Neural progenitor cell (in vitro differentiated cells): ENCODE results near the gene ZC3H8. TPM values are rescaled to one million over a fixed set of nuclear protein-coding genes. Genes with fewer than 3 reads are reported as not detected.

ENCODE experiments used
- DNase-seq: peaks from one replicate; pipeline ENCODE4 v3.0.0-alpha.2; 2016; ENCODE audit warnings: low spot score
- H2AFZ ChIP-seq: fragments of 200-600 bp; sonication (generic); replicated peaks from 2 replicates; pipeline ENCODE4 v1.6.1; 2016; ENCODE audit warnings: antibody characterized with exemption
- H3F3A ChIP-seq: fragments of 200-600 bp; sonication (generic); 2 replicates; pipeline ENCODE4 v1.6.1; 2016; ENCODE audit warnings: antibody characterized with exemption, low read depth
- H3K27ac ChIP-seq: fragments of 200-600 bp; sonication (generic); 2 replicates; pipeline ENCODE4 v1.5.1; 2016; ENCODE audit warnings: mild to moderate bottlenecking
- H3K27me3 ChIP-seq: fragments of 200-600 bp; sonication (generic); 2 replicates; pipeline ENCODE4 v1.6.1; 2016; ENCODE audit warnings: mild to moderate bottlenecking, moderate library complexity
- H3K36me3 ChIP-seq: fragments of 200-600 bp; sonication (generic); 2 replicates; pipeline ENCODE4 v1.5.1; 2016
- H3K4me1 ChIP-seq: fragments of 200-600 bp; sonication (generic); 2 replicates; pipeline ENCODE4 v1.6.1; 2016; ENCODE audit warnings: mixed run types
- H3K4me2 ChIP-seq: fragments of 200-600 bp; sonication (generic); 2 replicates; pipeline ENCODE4 v1.6.1; 2016
- H3K4me3 ChIP-seq: fragments of 200-600 bp; sonication (generic); 2 replicates; pipeline ENCODE4 v1.5.1; 2016
- H3K79me2 ChIP-seq: fragments of 200-600 bp; sonication (generic); 2 replicates; pipeline ENCODE4 v1.6.1; 2016; ENCODE audit warnings: low read depth
- H3K9ac ChIP-seq: fragments of 200-600 bp; sonication (generic); 2 replicates; pipeline ENCODE4 v1.6.1; 2016
- H3K9me3 ChIP-seq: fragments of 200-600 bp; sonication (generic); 2 replicates; pipeline ENCODE4 v1.5.1; 2016; ENCODE audit warnings: low read depth
- H4K20me1 ChIP-seq: fragments of 200-600 bp; sonication (generic); 2 replicates; pipeline ENCODE4 v1.6.1; 2016; ENCODE audit warnings: low read depth
- H3K27ac Mint-ChIP-seq: 3 replicates; pipeline ENCODE4 v1.8.0; 2021; ENCODE audit warnings: mixed read lengths
- H3K27me3 Mint-ChIP-seq: 2 replicates; pipeline ENCODE4 v1.8.0; 2022; ENCODE audit warnings: low read depth, mild to moderate bottlenecking, inconsistent platforms, moderate library complexity, mixed read lengths; ENCODE audit not compliant: insufficient read depth
- H3K36me3 Mint-ChIP-seq: 3 replicates; pipeline ENCODE4 v1.8.0; 2021; ENCODE audit warnings: mixed read lengths
- H3K4me1 Mint-ChIP-seq: 3 replicates; pipeline ENCODE4 v1.8.0; 2021; ENCODE audit warnings: mixed read lengths
- H3K4me3 Mint-ChIP-seq: 3 replicates; pipeline ENCODE4 v1.8.0; 2021; ENCODE audit warnings: mild to moderate bottlenecking, moderate library complexity, mixed read lengths
- H3K9me3 Mint-ChIP-seq: 3 replicates; pipeline ENCODE4 v1.8.0; 2020; ENCODE audit warnings: mixed read lengths
- CTCF ChIP-seq: fragments of 200-600 bp; sonication (generic); IDR thresholded peaks from 2 replicates; pipeline ENCODE4 v1.5.1; 2017; ENCODE audit warnings: antibody characterized with exemption, mild to moderate bottlenecking
- EZH2 ChIP-seq: fragments of 200-600 bp; sonication (generic); IDR thresholded peaks from 2 replicates; pipeline ENCODE4 v1.6.1; 2017; ENCODE audit warnings: antibody characterized with exemption, mild to moderate bottlenecking, moderate library complexity
- EZH2phosphoT487 ChIP-seq: fragments of 200-600 bp; sonication (generic); IDR thresholded peaks from 2 replicates; pipeline ENCODE4 v1.6.1; 2017; ENCODE audit warnings: antibody characterized with exemption
- total RNA-seq: library from RNA; depleted of rRNA; stranded (reverse); fragments of >200 nt; gene quantifications from 2 replicates; pipeline ENCODE4 v1.2.3, GENCODE V29; 2015; ENCODE audit warnings: low replicate concordance

Gene ZC3H8
- total RNA-seq, 1 donor from 2014 or later = 14.2 TPM

GRCh38 chr2:112243233-112243632, 11.6 kb downstream of the ZC3H8 start:
- Mint-ChIP-seq H3K4me3 (no peak overlapping the region), H3K27me3 (no peaks in the 10 kb centered on the region), H3K4me1 (no peaks in the 10 kb centered on the region), H3K36me3 (peaks cover 31% of the 10 kb centered on the region), H3K27ac (no peak overlapping the region), H3K9me3 (peaks cover 2% of the 10 kb centered on the region)
- DNase-seq = no peak
- H2AFZ ChIP-seq = no peak overlapping the region
- no peak overlapping the region for H3K4me2 ChIP-seq
- no peaks in the 10 kb centered on the region for H3K27me3 ChIP-seq
- H3F3A ChIP-seq = no peaks in the 10 kb centered on the region
- no peak for TF ChIP-seq CTCF
- H3K79me2 ChIP-seq = no peaks in the 10 kb centered on the region
- no peaks in the 10 kb centered on the region for H3K4me1 ChIP-seq
- no peak overlapping the region for H3K27ac ChIP-seq
- H3K9ac ChIP-seq = no peak overlapping the region
- H3K9me3 ChIP-seq = no peaks in the 10 kb centered on the region
- H3K36me3 ChIP-seq = no peaks in the 10 kb centered on the region
- no peak overlapping the region for H3K4me3 ChIP-seq
- H4K20me1 ChIP-seq = peaks cover 6% of the 10 kb centered on the region

GRCh38 chr2:112242384-112242783, 12.5 kb downstream of the ZC3H8 start:
- Histone ChIP-seq H2AFZ (no peak overlapping the region), H3F3A (no peaks in the 10 kb centered on the region), H3K9me3 (no peaks in the 10 kb centered on the region), H3K4me2 (no peak overlapping the region), H3K4me1 (no peaks in the 10 kb centered on the region), H3K27ac (no peak overlapping the region), H3K79me2 (no peaks in the 10 kb centered on the region), H4K20me1 (peaks cover 6% of the 10 kb centered on the region), H3K36me3 (no peaks in the 10 kb centered on the region), H3K9ac (no peak overlapping the region), H3K27me3 (no peaks in the 10 kb centered on the region), H3K4me3 (no peak overlapping the region)
- H3K9me3 Mint-ChIP-seq = peaks cover 2% of the 10 kb centered on the region
- DNase-seq = no peak
- no peak overlapping the region for H3K27ac Mint-ChIP-seq
- H3K4me1 Mint-ChIP-seq = no peaks in the 10 kb centered on the region
- TF ChIP-seq EZH2 (no peak), CTCF (no peak), EZH2phosphoT487 (no peak)
- no peaks in the 10 kb centered on the region for H3K27me3 Mint-ChIP-seq
- H3K4me3 Mint-ChIP-seq = no peak overlapping the region
- peaks cover 28% of the 10 kb centered on the region for H3K36me3 Mint-ChIP-seq

- H3K27me3 ChIP-seq = no peaks in the 10 kb centered on the region
- H3K27ac Mint-ChIP-seq = no peak overlapping the region
- H2AFZ ChIP-seq = no peak overlapping the region
- no peaks in the 10 kb centered on the region for H3K36me3 ChIP-seq
- TF ChIP-seq CTCF = no peak
- TF ChIP-seq EZH2phosphoT487 = no peak
- no peak for TF ChIP-seq EZH2
- no peaks in the 10 kb centered on the region for H3K4me1 Mint-ChIP-seq
- H3K27me3 Mint-ChIP-seq = no peaks in the 10 kb centered on the region
- peaks cover 10% of the 10 kb centered on the region for H3K36me3 Mint-ChIP-seq
- H3K9ac ChIP-seq = no peak overlapping the region
- no peaks in the 10 kb centered on the region for H3K4me1 ChIP-seq
- H4K20me1 ChIP-seq = peaks cover 6% of the 10 kb centered on the region
- no peak overlapping the region for H3K4me3 ChIP-seq
- H3K4me3 Mint-ChIP-seq = no peak overlapping the region
- no peak for DNase-seq
- no peak overlapping the region for H3K27ac ChIP-seq
- H3F3A ChIP-seq = no peaks in the 10 kb centered on the region
- H3K9me3 Mint-ChIP-seq = no peaks in the 10 kb centered on the region
- no peaks in the 10 kb centered on the region for H3K79me2 ChIP-seq
- no peak overlapping the region for H3K4me2 ChIP-seq
- no peaks in the 10 kb centered on the region for H3K9me3 ChIP-seq
Observed at GRCh38 chr2:112239862-112240261, 15.0 kb downstream of the ZC3H8 start.

GRCh38 chr2:112230371-112230770, 24.5 kb downstream of the ZC3H8 start:
- H3K27ac ChIP-seq = no peak overlapping the region
- Mint-ChIP-seq H3K27me3 (no peaks in the 10 kb centered on the region), H3K36me3 (peaks cover 12% of the 10 kb centered on the region), H3K9me3 (no peaks in the 10 kb centered on the region), H3K4me3 (no peak overlapping the region), H3K4me1 (no peaks in the 10 kb centered on the region), H3K27ac (no peak overlapping the region)
- no peaks in the 10 kb centered on the region for H3F3A ChIP-seq
- no peaks in the 10 kb centered on the region for H3K27me3 ChIP-seq
- no peaks in the 10 kb centered on the region for H4K20me1 ChIP-seq
- no peak for TF ChIP-seq EZH2
- H3K4me1 ChIP-seq = no peaks in the 10 kb centered on the region
- H3K79me2 ChIP-seq = no peaks in the 10 kb centered on the region
- H3K4me3 ChIP-seq = no peak overlapping the region
- no peaks in the 10 kb centered on the region for H3K36me3 ChIP-seq
- no peak overlapping the region for H2AFZ ChIP-seq
- no peak overlapping the region for H3K4me2 ChIP-seq
- H3K9ac ChIP-seq = no peak overlapping the region
- H3K9me3 ChIP-seq = no peaks in the 10 kb centered on the region
- DNase-seq = no peak
